H1 (cell line): Measurements from ENCODE around the gene HACD4. TPM values are rescaled to one million over a fixed set of nuclear protein-coding genes. Genes with fewer than 3 reads are reported as not detected.

Experiments
- CBX5 ChIP-seq: fragments of 300-800, 300-1000 bp; sonication (generic); IDR thresholded peaks from 2 replicates; pipeline ENCODE4 v1.7.1; 2016; ENCODE audit warnings: antibody characterized with exemption, low read length, low read depth
- CEBPB ChIP-seq: IDR thresholded peaks from 2 replicates; pipeline ENCODE4 v1.6.1; 2012; ENCODE audit warnings: low read depth, low read length
- GABPA ChIP-seq: IDR thresholded peaks from 2 replicates; pipeline ENCODE4 v1.6.1; 2011; ENCODE audit warnings: mild to moderate bottlenecking, low read length, moderate library complexity, borderline replicate concordance; ENCODE audit not compliant: insufficient read depth
- KDM4A ChIP-seq: IDR thresholded peaks from one replicate; pipeline ENCODE4 v1.7.1; 2012; ENCODE audit warnings: low read depth, mild to moderate bottlenecking, moderate library complexity, low read length, inconsistent platforms; ENCODE audit not compliant: severe bottlenecking
- POLR2A ChIP-seq, 2 experiments: IDR thresholded peaks; 1 replicate in 1 of 2; 2 replicates in 1 of 2; pipeline ENCODE4 v1.6.1; 2011; ENCODE audit warnings: low read depth in 2 of 2, low read length in 2 of 2, mild to moderate bottlenecking in 2 of 2; ENCODE audit errors: control extremely low read depth in 1 of 2
- SIN3A ChIP-seq, 2 experiments: IDR thresholded peaks in 1 of 2; conservative IDR thresholded peaks in 1 of 2; 2 replicates each; pipeline ENCODE4 v1.6.1; 2011 to 2012; ENCODE audit warnings: low read length in 2 of 2, improper control_type of control experiment in 1 of 2, low read depth in 1 of 2, mild to moderate bottlenecking in 1 of 2
- TAF7 ChIP-seq: optimal IDR thresholded peaks from 2 replicates; pipeline ENCODE3; 2011; ENCODE audit warnings: low read depth, mild to moderate bottlenecking, inconsistent platforms, low read length, moderate library complexity, borderline replicate concordance
- TBP ChIP-seq: IDR thresholded peaks from 2 replicates; pipeline ENCODE4 v1.6.1; 2011; ENCODE audit warnings: low read depth, low read length, improper control_type of control experiment
- TCF12 ChIP-seq: IDR thresholded peaks from 2 replicates; pipeline ENCODE4 v1.6.1; 2011; ENCODE audit warnings: low read depth, mild to moderate bottlenecking, low read length
- ZNF274 ChIP-seq: IDR thresholded peaks from 2 replicates; pipeline ENCODE4 v1.7.0; 2012; ENCODE audit warnings: low read length, borderline replicate concordance; ENCODE audit errors: extremely low read depth
- polyA plus RNA-seq, 7 experiments: library from polyadenylated mRNA; depleted of rRNA in 3 of 7; stranded (reverse) in 5 of 7; unstranded in 2 of 7; fragments of >200 nt in 5 of 7; fragments of 200-250 nt in 2 of 7; gene quantifications; 1 replicate in 5 of 7; 2 replicates in 1 of 7; 4 replicates in 1 of 7; pipeline versions ENCODE4 v1.2.1 to v1.2.3, GENCODE V29; 2011 to 2013; ENCODE audit warnings: missing spikeins in 2 of 7, mixed read lengths in 2 of 7
- total RNA-seq: library from RNA; stranded (reverse); fragmentation: NEBNext Ultra II Directional; extraction: Animal tissue kit (Norgen Biotek cat#: 25700); gene quantifications from 2 replicates; pipeline ENCODE4 v1.2.1, GENCODE V29; 2021
- TF ChIP-seq, protein P1 (sequence below), 3 experiments: IDR thresholded peaks; 1 replicate in 2 of 3; 2 replicates in 1 of 3; pipeline versions ENCODE4 v1.5.1 to v1.6.1; 2011; ENCODE audit warnings: low read length in 3 of 3, mild to moderate bottlenecking in 3 of 3, inconsistent platforms in 2 of 3, low read depth in 1 of 3, moderate library complexity in 1 of 3; ENCODE audit not compliant: insufficient read depth in 1 of 3; ENCODE audit errors: control extremely low read depth in 1 of 3

HACD4 gene
- total and polyA plus RNA-seq, 2 of the 8 experiments (the other 6 are each of a cell fraction or from before 2014, with no cell fraction given): 0.65 to 0.86 TPM

- TF ChIP-seq TBP (no peak), CEBPB (no peak), TAF7 (peak; percentile 31), CBX5 (no peak), SIN3A (conservative IDR thresholded peaks at IDR 0.05 in 1 of 2, IDR thresholded peaks at IDR 0.05 in 1 of 2; ENCODE audit: low read depth in 1 of 2, low read length in 2 of 2) (no peak), GABPA (no peak), KDM4A (peak; percentile 63), ZNF274 (no peak), TCF12 (no peak), POLR2A (IDR thresholded peaks at IDR 0.05; ENCODE audit: control extremely low read depth in 1 of 2, low read depth in 2 of 2, low read length in 2 of 2) (no peak)
- TF ChIP-seq, protein P1, sequence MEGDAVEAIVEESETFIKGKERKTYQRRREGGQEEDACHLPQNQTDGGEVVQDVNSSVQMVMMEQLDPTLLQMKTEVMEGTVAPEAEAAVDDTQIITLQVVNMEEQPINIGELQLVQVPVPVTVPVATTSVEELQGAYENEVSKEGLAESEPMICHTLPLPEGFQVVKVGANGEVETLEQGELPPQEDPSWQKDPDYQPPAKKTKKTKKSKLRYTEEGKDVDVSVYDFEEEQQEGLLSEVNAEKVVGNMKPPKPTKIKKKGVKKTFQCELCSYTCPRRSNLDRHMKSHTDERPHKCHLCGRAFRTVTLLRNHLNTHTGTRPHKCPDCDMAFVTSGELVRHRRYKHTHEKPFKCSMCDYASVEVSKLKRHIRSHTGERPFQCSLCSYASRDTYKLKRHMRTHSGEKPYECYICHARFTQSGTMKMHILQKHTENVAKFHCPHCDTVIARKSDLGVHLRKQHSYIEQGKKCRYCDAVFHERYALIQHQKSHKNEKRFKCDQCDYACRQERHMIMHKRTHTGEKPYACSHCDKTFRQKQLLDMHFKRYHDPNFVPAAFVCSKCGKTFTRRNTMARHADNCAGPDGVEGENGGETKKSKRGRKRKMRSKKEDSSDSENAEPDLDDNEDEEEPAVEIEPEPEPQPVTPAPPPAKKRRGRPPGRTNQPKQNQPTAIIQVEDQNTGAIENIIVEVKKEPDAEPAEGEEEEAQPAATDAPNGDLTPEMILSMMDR (IDR thresholded peaks at IDR 0.05; ENCODE audit: control extremely low read depth in 1 of 3, insufficient read depth in 1 of 3, low read depth in 1 of 3, low read length in 3 of 3): no peak
These were observed at the start of gene HACD4 (continued) for GRCh38 chr9:21031091-21031807.
